MM.1S (cell line): ENCODE results near the gene ERI3.

Source experiments
- DNase-seq: peaks from one replicate; pipeline ENCODE4 v3.0.0-alpha.2; 2015
- H2AFZ ChIP-seq: fragments of 300-600 bp; sonication (generic); 2 replicates; pipeline ENCODE4 v1.6.0; 2016; ENCODE audit warnings: antibody characterized with exemption, low read length
- H3F3A ChIP-seq: fragments of 300-600 bp; sonication (generic); 2 replicates; pipeline ENCODE4 v1.6.1; 2016; ENCODE audit warnings: mild to moderate bottlenecking, antibody characterized with exemption, low read length, moderate library complexity, mixed read lengths; ENCODE audit not compliant: insufficient read depth
- H3K27ac ChIP-seq: fragments of 300-600 bp; sonication (generic); 2 replicates; pipeline ENCODE4 v1.5.1; 2016; ENCODE audit warnings: mild to moderate bottlenecking, low read length
- H3K27me3 ChIP-seq: fragments of 300-600 bp; sonication (generic); replicated peaks from 2 replicates; pipeline ENCODE4 v1.6.0; 2016; ENCODE audit warnings: low read length; ENCODE audit not compliant: insufficient read depth
- H3K36me3 ChIP-seq: fragments of 300-600 bp; sonication (generic); replicated peaks from 2 replicates; pipeline ENCODE4 v1.6.1; 2016; ENCODE audit warnings: mild to moderate bottlenecking, low read length, mixed read lengths; ENCODE audit not compliant: insufficient read depth
- H3K4me1 ChIP-seq: fragments of 300-600 bp; sonication (generic); 2 replicates; pipeline ENCODE4 v1.6.1; 2016; ENCODE audit warnings: low read length, mixed read lengths
- H3K4me2 ChIP-seq: fragments of 300-600 bp; sonication (generic); 2 replicates; pipeline ENCODE4 v1.6.0; 2016; ENCODE audit warnings: low read depth, low read length
- H3K4me3 ChIP-seq: fragments of 300-600 bp; sonication (generic); 2 replicates; pipeline ENCODE4 v1.5.1; 2016; ENCODE audit warnings: low read length, mixed read lengths
- H3K79me2 ChIP-seq: fragments of 300-600 bp; sonication (generic); 2 replicates; pipeline ENCODE4 v1.6.1; 2016; ENCODE audit warnings: mixed run types, low read length, mixed read lengths
- H3K9ac ChIP-seq: fragments of 300-600 bp; sonication (generic); 2 replicates; pipeline ENCODE4 v1.6.1; 2016; ENCODE audit warnings: low read length, mixed read lengths
- H3K9me2 ChIP-seq: fragments of 300-600 bp; sonication (generic); replicated peaks from 2 replicates; pipeline ENCODE4 v1.6.1; 2016; ENCODE audit warnings: mild to moderate bottlenecking, low read length, mixed read lengths; ENCODE audit not compliant: insufficient read depth
- H3K9me3 ChIP-seq: fragments of 300-600 bp; sonication (generic); replicated peaks from 2 replicates; pipeline ENCODE4 v1.6.1; 2016; ENCODE audit warnings: mild to moderate bottlenecking, low read length, mixed read lengths; ENCODE audit not compliant: insufficient read depth
- H4K20me1 ChIP-seq: fragments of 300-600 bp; sonication (generic); 2 replicates; pipeline ENCODE4 v1.6.1; 2016; ENCODE audit warnings: mild to moderate bottlenecking, low read length, moderate library complexity, mixed read lengths; ENCODE audit not compliant: insufficient read depth
- EZH2 ChIP-seq: fragments of 300-600 bp; sonication (generic); optimal IDR thresholded peaks from 2 replicates; pipeline ENCODE3; 2017; ENCODE audit warnings: low read depth, mild to moderate bottlenecking, antibody characterized with exemption, low read length, mixed read lengths
- EZH2phosphoT487 ChIP-seq: fragments of 300-600 bp; sonication (generic); IDR thresholded peaks from 2 replicates; pipeline ENCODE4 v1.6.1; 2018; ENCODE audit warnings: antibody characterized with exemption, low read length
- TF ChIP-seq, protein P1 (sequence below): fragments of 300-600 bp; sonication (generic); IDR thresholded peaks from 2 replicates; pipeline ENCODE4 v1.5.1; 2016; ENCODE audit warnings: antibody characterized with exemption, low read length, mixed read lengths

Gene ERI3, protein sequence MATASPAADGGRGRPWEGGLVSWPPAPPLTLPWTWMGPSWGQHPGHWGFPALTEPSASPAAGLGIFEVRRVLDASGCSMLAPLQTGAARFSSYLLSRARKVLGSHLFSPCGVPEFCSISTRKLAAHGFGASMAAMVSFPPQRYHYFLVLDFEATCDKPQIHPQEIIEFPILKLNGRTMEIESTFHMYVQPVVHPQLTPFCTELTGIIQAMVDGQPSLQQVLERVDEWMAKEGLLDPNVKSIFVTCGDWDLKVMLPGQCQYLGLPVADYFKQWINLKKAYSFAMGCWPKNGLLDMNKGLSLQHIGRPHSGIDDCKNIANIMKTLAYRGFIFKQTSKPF

DNA sequence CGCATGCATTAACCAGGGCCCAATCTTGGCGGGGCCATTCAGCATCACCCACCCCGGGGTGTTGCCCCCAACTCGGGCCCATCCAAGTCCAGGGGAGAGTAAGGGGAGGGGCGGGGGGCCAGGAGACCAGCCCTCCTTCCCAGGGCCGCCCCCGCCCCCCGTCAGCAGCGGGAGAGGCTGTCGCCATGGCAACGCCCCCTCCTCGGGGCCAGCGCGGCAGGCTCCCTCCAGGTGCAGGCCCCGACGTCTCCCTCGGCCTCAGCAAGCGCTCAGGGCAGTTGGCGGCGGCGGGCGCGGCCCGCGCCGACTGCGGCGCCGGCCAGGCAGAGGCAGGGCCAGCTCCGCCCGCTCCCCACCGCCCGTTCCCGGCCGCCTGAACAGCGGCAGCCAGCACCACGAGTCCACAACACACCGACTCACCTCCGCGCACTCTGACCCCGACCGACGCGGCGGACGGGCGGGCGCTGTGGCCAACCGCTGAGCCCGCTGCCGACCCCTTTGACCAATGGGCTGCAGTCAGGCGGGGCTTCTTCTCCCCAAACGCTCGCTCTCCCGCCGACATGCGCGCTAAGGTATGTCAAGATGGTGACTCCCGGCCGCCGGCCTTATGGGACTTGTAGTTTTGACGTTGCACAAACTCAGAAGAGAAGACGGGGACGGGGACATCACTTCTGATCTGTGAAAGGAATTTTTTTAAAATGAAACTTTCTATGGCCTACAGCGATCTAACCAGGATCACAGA lies at the start of gene ERI3:
Gene ERI3, minus strand, starts transcription at position 418 of the 742 bp plus-strand sequence. Its CDS starts 231 bp downstream, at position 187.
- Histone ChIP-seq H3K27ac (no peak within 1 kb of the TSS), H3K9me2 (no peaks in the 10 kb centered on the region), H3F3A (no peaks in the 10 kb centered on the region), H3K27me3 (no peaks in the 10 kb centered on the region), H3K36me3 (no peaks in the 10 kb centered on the region), H4K20me1 (no peaks in the 10 kb centered on the region), H3K79me2 (peaks cover 28% of the 10 kb centered on the region), H3K4me2 (peak within 1 kb of the TSS; percentile 82), H3K4me3 (peak within 1 kb of the TSS; percentile 77), H2AFZ (peak within 1 kb of the TSS; percentile 97), H3K4me1 (peaks cover 12% of the 10 kb centered on the region), H3K9me3 (no peaks in the 10 kb centered on the region), H3K9ac (peak within 1 kb of the TSS; percentile 82)
- no peak for TF ChIP-seq EZH2
- TF ChIP-seq, protein P1, sequence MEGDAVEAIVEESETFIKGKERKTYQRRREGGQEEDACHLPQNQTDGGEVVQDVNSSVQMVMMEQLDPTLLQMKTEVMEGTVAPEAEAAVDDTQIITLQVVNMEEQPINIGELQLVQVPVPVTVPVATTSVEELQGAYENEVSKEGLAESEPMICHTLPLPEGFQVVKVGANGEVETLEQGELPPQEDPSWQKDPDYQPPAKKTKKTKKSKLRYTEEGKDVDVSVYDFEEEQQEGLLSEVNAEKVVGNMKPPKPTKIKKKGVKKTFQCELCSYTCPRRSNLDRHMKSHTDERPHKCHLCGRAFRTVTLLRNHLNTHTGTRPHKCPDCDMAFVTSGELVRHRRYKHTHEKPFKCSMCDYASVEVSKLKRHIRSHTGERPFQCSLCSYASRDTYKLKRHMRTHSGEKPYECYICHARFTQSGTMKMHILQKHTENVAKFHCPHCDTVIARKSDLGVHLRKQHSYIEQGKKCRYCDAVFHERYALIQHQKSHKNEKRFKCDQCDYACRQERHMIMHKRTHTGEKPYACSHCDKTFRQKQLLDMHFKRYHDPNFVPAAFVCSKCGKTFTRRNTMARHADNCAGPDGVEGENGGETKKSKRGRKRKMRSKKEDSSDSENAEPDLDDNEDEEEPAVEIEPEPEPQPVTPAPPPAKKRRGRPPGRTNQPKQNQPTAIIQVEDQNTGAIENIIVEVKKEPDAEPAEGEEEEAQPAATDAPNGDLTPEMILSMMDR: no peak
- TF ChIP-seq EZH2phosphoT487: no peak
- peak; percentile 98 for DNase-seq

DNA sequence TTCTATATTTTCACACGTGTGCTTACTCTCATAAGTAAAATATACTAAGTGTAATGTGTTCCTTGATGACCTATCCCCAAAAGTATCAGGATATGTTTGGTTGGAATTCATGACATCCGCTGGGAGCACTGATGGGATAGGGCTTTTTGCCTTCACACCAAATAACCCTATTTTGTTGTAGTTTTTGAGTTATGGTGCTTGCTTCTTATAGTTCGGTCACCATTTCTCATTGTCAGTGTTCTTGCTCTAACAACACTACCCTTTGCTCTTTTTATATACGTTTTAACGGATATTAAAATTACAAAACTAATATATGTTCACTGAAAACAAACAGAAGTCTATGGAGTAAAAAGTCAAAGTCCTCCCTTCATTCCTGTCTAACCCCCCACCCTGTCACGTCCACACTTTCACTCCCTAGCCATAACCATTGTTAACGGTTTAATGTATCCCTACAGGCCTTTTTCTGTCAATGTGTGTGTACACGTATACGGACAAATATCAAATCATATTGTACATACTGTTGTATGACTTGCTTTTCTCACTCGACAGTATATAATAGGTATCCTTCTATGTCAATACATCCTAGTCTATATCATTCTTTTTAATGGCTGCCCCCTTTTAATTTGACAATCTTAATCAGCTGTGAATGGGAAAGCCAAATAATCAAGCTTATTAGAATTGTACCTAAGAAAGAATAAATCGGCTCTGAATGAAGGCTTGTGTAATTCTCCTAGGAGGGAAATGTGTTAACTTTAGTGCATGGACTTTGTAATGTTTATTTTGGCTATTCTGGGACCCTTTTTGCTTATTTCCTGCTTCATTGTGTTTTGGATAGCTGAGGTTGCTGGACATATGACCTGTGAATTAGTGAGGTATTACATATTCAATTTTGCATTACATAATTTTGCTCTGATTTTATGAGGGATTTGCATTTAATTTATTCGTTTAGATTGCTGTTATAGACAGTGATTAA lies 46.5 kb upstream of the ERI3 start:
- no peak for DNase-seq
- Histone ChIP-seq H3K79me2 (no peaks in the 10 kb centered on the region), H3F3A (no peaks in the 10 kb centered on the region), H3K36me3 (no peaks in the 10 kb centered on the region), H3K9me3 (no peaks in the 10 kb centered on the region), H4K20me1 (no peaks in the 10 kb centered on the region), H3K4me3 (no peak overlapping the region), H3K4me1 (no peaks in the 10 kb centered on the region), H3K27ac (no peak overlapping the region), H3K4me2 (no peak overlapping the region), H3K9ac (no peak overlapping the region), H3K27me3 (peaks cover 10% of the 10 kb centered on the region), H3K9me2 (no peaks in the 10 kb centered on the region), H2AFZ (no peak overlapping the region)
- no peak for TF ChIP-seq EZH2
- TF ChIP-seq EZH2phosphoT487: no peak
- TF ChIP-seq, protein P1: no peak

DNA sequence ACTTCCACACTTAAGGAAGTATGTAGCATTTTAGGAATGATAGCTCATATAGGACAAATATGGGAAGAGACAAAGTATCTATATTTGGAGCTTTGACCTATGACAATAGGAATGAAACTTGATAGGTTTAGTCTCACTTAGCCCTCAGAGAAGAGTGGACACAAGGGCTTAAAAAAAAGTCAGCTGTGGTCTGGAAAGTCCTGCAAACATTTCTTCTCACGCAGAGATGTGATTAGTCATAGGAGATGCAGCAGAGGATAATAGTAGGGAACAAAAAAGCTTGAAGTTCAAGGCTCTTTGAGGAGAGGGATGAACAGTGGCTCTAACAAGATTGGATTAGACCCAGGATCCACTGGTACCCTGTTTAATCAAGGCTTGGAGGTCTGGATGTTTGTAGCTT lies 35.2 kb upstream of the ERI3 start:
- H3K27me3 ChIP-seq: no peaks in the 10 kb centered on the region
- no peak overlapping the region for H3K4me3 ChIP-seq
- H4K20me1 ChIP-seq: no peaks in the 10 kb centered on the region
- 0 out of 2 replicates have a peak, but pooled peaks cover 3% of the 10 kb centered on the region for H3K4me1 ChIP-seq
- no peaks in the 10 kb centered on the region for H3K79me2 ChIP-seq
- no peak overlapping the region for H3K9ac ChIP-seq
- TF ChIP-seq, protein P1: no peak
- TF ChIP-seq EZH2 (no peak), EZH2phosphoT487 (no peak)
- H3K9me2 ChIP-seq: no peaks in the 10 kb centered on the region
- H3K9me3 ChIP-seq: no peaks in the 10 kb centered on the region
- DNase-seq: no peak
- no peaks in the 10 kb centered on the region for H3K36me3 ChIP-seq
- H3K27ac ChIP-seq: no peak overlapping the region
- no peak overlapping the region for H2AFZ ChIP-seq
- no peak overlapping the region for H3K4me2 ChIP-seq
- no peaks in the 10 kb centered on the region for H3F3A ChIP-seq
